GM21723 (cell line): Measurements from ENCODE around the gene KCNN3.

Experiments
- ATAC-seq: cut with Tn5 transposase; IDR thresholded peaks from one replicate; pipeline ENCODE4 v1.9.1; 2021; ENCODE audit warnings: mild to moderate bottlenecking, moderate library complexity; ENCODE audit not compliant: unreplicated experiment

Gene KCNN3

GRCh38 chr1:154819628-154820590 is 50.2 kb downstream of the KCNN3 start:
- no peak for ATAC-seq

GRCh38 chr1:154818911-154819310 is 51.2 kb downstream of the KCNN3 start:
- ATAC-seq, result no peak

- no peak for ATAC-seq
Measured at GRCh38 chr1:154816937-154817336, 53.1 kb downstream of the KCNN3 start.

GRCh38 chr1:154816369-154816768 is 53.7 kb downstream of the KCNN3 start:
- ATAC-seq, result no peak

GRCh38 chr1:154813846-154814505 is 56.1 kb downstream of the KCNN3 start:
- no peak for ATAC-seq

- no peak for ATAC-seq
Measured at GRCh38 chr1:154813300-154813816, 56.7 kb downstream of the KCNN3 start.

GRCh38 chr1:154812877-154813276 is 57.2 kb downstream of the KCNN3 start:
- no peak for ATAC-seq

GRCh38 chr1:154810571-154810970 is 59.5 kb downstream of the KCNN3 start:
- ATAC-seq, result no peak

GRCh38 chr1:154809436-154810413 is 60.4 kb downstream of the KCNN3 start:
- no peak for ATAC-seq

GRCh38 chr1:154808909-154809262 is 61.2 kb downstream of the KCNN3 start:
- ATAC-seq, result no peak

GRCh38 chr1:154808261-154808908 is 61.7 kb downstream of the KCNN3 start:
- ATAC-seq, result no peak

- peak; percentile 73 for ATAC-seq
Measured at GRCh38 chr1:154807048-154807591, 63.0 kb downstream of the KCNN3 start.

GRCh38 chr1:154806333-154806732 is 63.7 kb downstream of the KCNN3 start:
- ATAC-seq, result no peak

GRCh38 chr1:154802982-154803920 is 66.8 kb downstream of the KCNN3 start:
- no peak for ATAC-seq

- ATAC-seq, result no peak
Measured at GRCh38 chr1:154802336-154802969, 67.6 kb downstream of the KCNN3 start.

GRCh38 chr1:154801234-154802011 is 68.7 kb downstream of the KCNN3 start:
- ATAC-seq, result no peak

GRCh38 chr1:154799188-154799587 is 70.9 kb downstream of the KCNN3 start:
- no peak for ATAC-seq

- no peak for ATAC-seq
Measured at GRCh38 chr1:154798645-154799044, 71.4 kb downstream of the KCNN3 start.
